NCI-H2081 treated with DMSO at 0.1 percent for 48 hours (cell line): ENCODE results near the gene SCGB1D4.
"Not testable (repeated sequence)": the region's sequence is repeated elsewhere in the genome, so short reads cannot be mapped to it uniquely, and the experiment has no call there.

Experiments
- DNase-seq: peaks from one replicate; lab custom pipeline; 2025; lab: John Stamatoyannopoulos, UW

Gene SCGB1D4, protein sequence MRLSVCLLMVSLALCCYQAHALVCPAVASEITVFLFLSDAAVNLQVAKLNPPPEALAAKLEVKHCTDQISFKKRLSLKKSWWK

GRCh38 chr11:62298975-62299374 is at the start of gene SCGB1D4:
SCGB1D4 (minus strand) TSS chr11:62299075; CDS start chr11:62299010, 65 bp downstream.
- no peak for DNase-seq

DNA sequence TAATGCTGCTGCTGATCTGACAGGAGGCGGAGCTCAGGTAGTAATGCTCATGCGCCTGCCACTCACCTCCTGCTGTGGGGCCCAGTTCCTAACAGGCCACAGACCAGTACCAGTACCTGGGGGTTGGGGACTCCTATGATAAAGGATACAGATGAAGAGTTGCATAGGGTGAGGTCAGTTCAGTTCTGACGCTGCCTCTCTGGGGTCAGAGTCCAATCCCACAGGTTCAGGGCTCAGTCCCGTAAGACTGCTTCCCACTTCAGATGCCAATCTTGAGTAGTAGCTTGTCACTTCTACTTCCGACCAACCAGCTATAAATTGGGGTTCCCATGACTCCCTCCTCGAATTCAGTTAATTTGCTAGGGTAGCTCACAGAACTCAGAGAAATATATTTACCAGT is 47.0 kb upstream of the SCGB1D4 start:
- DNase-seq: no peak

GRCh38 chr11:62344210-62344609 is 45.3 kb upstream of the SCGB1D4 start:
- no peak for DNase-seq

DNA sequence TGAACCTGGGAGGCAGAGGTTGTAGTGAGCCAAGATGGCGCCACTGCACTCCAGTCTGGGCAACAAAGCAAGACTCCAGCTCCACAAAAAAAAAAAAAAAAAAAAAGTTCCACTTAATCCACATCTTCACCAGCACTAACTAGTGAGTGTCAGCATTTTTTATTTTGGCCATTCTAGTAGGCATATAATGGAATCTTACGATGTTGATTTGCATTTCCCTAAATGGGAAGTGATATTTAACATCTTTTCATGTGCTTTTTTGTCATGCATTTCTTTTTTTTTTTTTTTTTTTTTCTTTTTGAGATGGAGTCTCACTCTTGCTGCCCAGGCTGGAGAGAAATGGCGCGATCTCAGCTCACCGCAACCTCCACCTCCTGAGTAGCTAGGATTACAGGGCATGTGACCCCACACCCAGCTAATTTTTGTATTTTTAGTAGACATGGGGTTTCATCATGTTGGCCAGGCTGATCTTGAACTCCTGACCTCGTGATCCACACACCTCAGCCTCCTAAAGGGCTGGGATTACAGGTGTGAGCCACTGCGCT is 44.8 kb upstream of the SCGB1D4 start:
- not testable (repeated sequence) for DNase-seq

- no peak for DNase-seq
These were observed 42.7 kb upstream of the SCGB1D4 start for GRCh38 chr11:62341588-62341987.

GRCh38 chr11:62340269-62340901 is 41.5 kb upstream of the SCGB1D4 start:
- DNase-seq: no peak

DNA sequence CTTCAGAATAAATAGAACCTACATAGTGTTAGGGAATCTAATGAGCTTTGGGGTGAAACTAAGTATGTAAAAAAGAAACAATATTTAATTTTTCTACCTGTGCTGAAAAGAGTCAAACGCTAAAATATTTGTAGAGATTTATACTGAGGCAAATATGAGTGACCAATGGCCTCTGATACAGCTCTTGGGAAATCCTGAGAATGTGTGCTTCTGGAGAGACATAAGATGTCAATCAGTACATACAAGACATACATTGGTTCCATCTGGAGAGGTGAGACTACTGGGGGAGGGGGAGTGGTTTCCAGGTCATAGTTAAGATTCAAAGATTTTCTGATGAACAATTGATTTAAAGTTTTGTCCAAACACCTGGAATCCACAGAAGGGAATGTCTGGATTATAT is 39.3 kb upstream of the SCGB1D4 start:
- no peak for DNase-seq

GRCh38 chr11:62337303-62338181 is 38.7 kb upstream of the SCGB1D4 start, which contains the start of gene ASRGL1:
ASRGL1 (plus strand) TSS chr11:62337448; CDS start chr11:62337978, 530 bp downstream.
- peak; percentile 84 for DNase-seq

GRCh38 chr11:62336949-62337302 is 38.1 kb upstream of the SCGB1D4 start:
- not testable (repeated sequence) for DNase-seq

- no peak for DNase-seq
These were observed 34.9 kb upstream of the SCGB1D4 start for GRCh38 chr11:62333768-62334167.

DNA sequence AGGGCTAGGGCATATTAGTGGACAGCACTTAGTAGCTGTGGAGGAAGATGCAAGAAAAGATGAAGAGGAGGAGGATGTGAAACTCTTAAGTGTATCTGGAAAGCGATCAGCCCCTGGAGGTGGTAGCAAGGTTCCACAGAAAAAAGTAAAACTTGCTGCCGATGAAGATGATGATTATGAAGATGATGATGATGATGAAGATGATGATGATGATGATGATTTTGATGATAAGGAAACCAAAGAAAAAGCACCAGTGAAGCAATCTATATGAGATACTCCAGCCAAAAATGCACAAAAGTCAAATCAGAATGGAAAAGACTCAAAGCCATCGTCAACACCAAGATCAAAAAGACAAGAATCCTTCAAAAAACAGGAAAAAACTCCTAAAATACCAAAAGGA is 32.4 kb upstream of the SCGB1D4 start:
- not testable (repeated sequence) for DNase-seq

DNA sequence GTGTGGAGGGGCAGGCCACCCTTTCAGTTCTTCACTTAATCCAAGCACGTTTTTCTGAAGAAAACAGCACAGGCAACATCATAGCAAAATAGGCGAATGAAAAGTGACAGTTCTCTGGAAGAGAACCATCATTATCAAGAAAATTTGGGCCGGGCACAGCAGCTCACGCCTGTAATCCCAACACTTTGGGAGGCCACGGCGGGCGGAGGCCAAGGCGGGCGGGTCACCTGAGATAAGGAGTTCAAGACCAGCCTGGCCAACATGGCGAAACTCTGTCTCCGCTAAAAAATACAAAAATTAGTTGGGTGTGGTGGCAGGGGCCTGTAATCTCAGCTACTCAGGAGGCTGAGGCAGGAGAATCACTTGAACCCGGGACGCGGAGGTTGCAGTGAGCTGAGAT is 28.7 kb upstream of the SCGB1D4 start:
- DNase-seq: not testable (repeated sequence)

- DNase-seq: not testable (repeated sequence)
These were observed 27.8 kb upstream of the SCGB1D4 start for GRCh38 chr11:62326719-62327118.

DNA sequence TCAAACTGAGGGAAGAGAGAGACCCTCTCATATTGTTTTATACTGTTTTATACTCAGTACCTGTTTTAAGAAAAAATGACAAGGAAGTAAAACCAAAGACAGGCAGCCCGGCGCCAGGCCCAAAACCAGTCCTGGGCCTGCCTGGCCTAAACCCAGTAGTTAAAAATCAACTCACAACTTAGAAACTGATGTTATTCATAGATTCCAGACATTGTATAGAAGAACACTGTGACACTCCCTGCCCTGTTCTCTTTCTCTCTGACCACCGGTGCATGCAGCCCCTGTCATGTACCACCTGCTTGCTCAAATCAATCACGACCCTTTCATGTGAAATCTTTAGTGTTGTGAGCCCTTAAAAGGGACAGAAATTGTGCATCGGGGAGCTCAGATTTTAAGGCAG is 26.9 kb upstream of the SCGB1D4 start:
- not testable (repeated sequence) for DNase-seq

DNA sequence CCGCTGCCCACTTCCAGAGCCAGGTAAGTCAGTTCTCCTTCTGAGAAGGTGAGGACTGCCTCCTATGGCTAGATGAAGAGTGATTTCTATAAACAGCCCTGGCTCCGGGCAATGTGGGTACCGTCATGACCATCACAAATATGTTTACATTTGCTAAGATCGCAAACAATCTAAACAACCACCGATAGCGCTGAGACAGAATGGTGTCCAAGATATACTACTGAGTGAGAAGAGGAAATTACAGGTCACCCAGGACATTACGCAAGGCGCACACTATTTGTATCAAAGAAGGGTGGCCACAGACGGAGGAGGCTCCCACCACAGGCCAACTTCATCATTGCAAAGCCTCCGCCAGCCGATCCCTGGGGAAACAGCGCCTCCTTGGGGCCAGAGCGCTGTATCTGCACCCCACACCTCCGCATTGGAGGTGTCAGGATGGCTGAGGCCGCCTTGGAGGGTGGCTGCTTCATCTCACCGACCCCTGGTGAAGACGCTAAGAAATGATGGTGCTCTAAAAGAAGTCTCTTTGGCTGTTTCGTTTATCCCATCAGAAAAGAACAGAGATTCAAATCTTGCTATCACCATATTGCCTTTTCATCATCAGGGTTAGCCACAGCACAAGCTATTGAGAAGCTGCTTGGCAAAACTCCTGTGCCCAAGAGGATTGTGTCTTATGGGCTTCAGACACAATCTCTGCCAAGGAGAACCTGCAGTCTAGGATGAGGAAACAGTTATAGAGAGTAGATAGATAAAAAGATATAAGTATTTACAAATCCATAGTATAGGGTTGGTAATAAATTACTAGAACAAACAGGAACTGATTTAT is 26.1 kb upstream of the SCGB1D4 start:
- no peak for DNase-seq

- no peak for DNase-seq
These were observed 23.6 kb upstream of the SCGB1D4 start for GRCh38 chr11:62322524-62322923.

DNA sequence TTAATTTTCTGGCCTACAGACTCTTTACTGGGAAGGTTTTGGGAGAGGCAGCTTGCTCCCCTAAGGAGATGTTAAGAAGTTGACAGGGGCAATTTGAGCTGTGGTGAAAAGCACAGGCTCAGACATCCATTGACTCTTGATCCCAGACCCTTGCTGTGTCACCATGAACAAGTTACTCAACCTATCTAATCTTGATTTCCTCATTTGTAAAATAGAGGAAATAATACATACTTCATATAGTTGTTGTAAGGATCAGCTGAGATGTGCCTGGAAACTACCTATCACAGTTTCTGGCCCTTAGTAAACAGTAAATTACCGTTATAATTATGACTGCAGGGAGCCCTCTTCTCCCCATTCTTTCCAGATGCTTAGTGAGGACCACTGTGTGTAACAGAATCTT is 16.6 kb upstream of the SCGB1D4 start:
- DNase-seq: no peak

GRCh38 chr11:62309991-62310390 is 11.1 kb upstream of the SCGB1D4 start:
- no peak for DNase-seq

DNA sequence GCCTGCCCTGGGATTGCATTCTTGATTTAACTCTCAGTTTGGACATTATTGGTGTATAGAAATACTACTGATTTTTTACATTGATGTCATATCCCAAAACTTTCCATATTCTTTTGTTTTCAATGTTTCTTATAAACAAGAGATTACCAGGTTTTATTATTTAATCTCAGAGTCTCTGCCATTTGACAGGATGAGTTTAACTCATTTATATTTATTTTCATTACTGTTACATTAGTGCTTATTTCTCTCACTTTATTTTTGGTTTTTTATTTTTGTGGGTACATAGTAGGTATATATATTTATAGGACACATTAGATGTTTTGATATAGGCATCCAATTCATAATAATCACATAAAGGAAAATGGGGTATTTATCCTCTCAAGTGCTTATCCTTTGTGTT is 9.1 kb upstream of the SCGB1D4 start:
- no peak for DNase-seq

DNA sequence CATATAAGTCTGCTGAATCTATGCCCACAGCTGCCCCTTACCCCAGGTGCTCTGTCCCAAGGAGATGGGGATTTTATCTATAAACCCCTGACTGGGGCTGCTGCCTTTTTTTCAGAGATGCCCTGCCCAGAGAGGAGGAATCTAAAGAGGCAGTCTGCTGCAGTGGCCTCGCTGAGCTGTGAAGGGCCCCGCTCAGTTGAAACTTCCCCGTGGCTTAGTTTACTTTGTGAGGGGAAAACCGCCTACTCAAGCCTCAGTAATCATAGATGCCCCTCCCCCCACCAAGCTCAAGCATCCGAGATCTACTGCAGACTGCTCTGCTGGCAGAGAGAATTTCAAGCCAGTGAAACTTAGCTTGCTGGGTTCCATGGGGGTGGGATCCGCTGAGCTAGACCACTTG is 7.4 kb upstream of the SCGB1D4 start:
- DNase-seq: no peak

- DNase-seq: no peak
These were observed 3.4 kb downstream of the SCGB1D4 start for GRCh38 chr11:62295504-62295903.

DNA sequence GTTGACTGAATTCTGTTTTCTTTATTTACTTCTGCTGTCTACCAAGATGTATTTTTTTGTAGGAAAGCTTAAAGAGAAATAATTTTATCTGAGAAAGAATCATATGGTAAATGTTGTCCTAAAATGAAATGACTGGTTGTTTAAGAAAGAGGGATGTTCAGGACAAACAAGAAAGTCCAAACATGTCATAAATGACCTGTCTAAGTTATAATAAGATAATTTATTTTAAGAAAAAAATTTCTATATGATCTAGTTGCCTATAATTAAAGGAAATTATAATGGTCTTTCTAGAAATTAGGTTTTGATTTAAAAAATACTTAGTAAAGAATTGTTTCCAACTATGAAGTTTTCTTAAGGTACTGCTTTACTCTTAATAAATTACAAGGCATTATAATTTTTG is 18.4 kb downstream of the SCGB1D4 start:
- DNase-seq: no peak
